Embryonic facial prominence (tissue), 1 donor: ENCODE measurements around the gene ANXA8L1.
"Not testable (repeated sequence)": the region's sequence is repeated elsewhere in the genome, so short reads cannot be mapped to it uniquely, and the experiment has no call there.

Source experiments
- DNase-seq: peaks from one replicate; pipeline ENCODE4 v3.0.0-alpha.2; 2016; ENCODE audit errors: extremely low spot score

Gene ANXA8L1

GRCh38 chr10:46375406-46375805 lies at the start of gene ANXA8L1:
Gene ANXA8L1, plus strand, starts transcription at chr10:46375776. Its CDS starts 76 bp downstream, at chr10:46375852.
- DNase-seq = not testable (repeated sequence)

- no peak for DNase-seq
These were observed 49.5 kb upstream of the ANXA8L1 start for GRCh38 chr10:46326066-46326465.

GRCh38 chr10:46326971-46327370 lies 48.6 kb upstream of the ANXA8L1 start:
- DNase-seq = no peak

GRCh38 chr10:46327685-46328084 lies 47.9 kb upstream of the ANXA8L1 start:
- DNase-seq = no peak

GRCh38 chr10:46328853-46329689 lies 46.5 kb upstream of the ANXA8L1 start:
- DNase-seq = no peak

GRCh38 chr10:46329690-46330016 lies 45.9 kb upstream of the ANXA8L1 start:
- no peak for DNase-seq

- no peak for DNase-seq
These were observed 44.7 kb upstream of the ANXA8L1 start for GRCh38 chr10:46330894-46331293.

GRCh38 chr10:46365484-46365883 lies 10.1 kb upstream of the ANXA8L1 start:
- DNase-seq = not testable (repeated sequence)

- DNase-seq = not testable (repeated sequence)
These were observed 8.4 kb upstream of the ANXA8L1 start for GRCh38 chr10:46367209-46367608.

GRCh38 chr10:46367666-46368240 lies 7.8 kb upstream of the ANXA8L1 start:
- not testable (repeated sequence) for DNase-seq

GRCh38 chr10:46368956-46369355 lies 6.6 kb upstream of the ANXA8L1 start:
- DNase-seq = not testable (repeated sequence)

- not testable (repeated sequence) for DNase-seq
These were observed 1.2 kb upstream of the ANXA8L1 start for GRCh38 chr10:46374410-46374809.

GRCh38 chr10:46377022-46377421 lies 1.4 kb downstream of the ANXA8L1 start:
- not testable (repeated sequence) for DNase-seq

- DNase-seq = not testable (repeated sequence)
These were observed 2.1 kb downstream of the ANXA8L1 start for GRCh38 chr10:46377651-46378050.

GRCh38 chr10:46378108-46378507 lies 2.5 kb downstream of the ANXA8L1 start:
- DNase-seq = not testable (repeated sequence)

GRCh38 chr10:46379233-46379848 lies 3.8 kb downstream of the ANXA8L1 start:
- not testable (repeated sequence) for DNase-seq

GRCh38 chr10:46385858-46386257 lies 10.3 kb downstream of the ANXA8L1 start:
- not testable (repeated sequence) for DNase-seq

GRCh38 chr10:46386694-46387093 lies 11.1 kb downstream of the ANXA8L1 start:
- DNase-seq = not testable (repeated sequence)

GRCh38 chr10:46387309-46387902 lies 11.8 kb downstream of the ANXA8L1 start:
- not testable (repeated sequence) for DNase-seq

- not testable (repeated sequence) for DNase-seq
These were observed 15.8 kb downstream of the ANXA8L1 start for GRCh38 chr10:46391422-46391821.

- not testable (repeated sequence) for DNase-seq
These were observed 21.1 kb downstream of the ANXA8L1 start for GRCh38 chr10:46396441-46397279.
